Measurements from ENCODE around the gene MYO9A. TPM values are rescaled to one million over a fixed set of nuclear protein-coding genes. Genes with fewer than 3 reads are reported as not detected.

The MYO9A gene, protein sequence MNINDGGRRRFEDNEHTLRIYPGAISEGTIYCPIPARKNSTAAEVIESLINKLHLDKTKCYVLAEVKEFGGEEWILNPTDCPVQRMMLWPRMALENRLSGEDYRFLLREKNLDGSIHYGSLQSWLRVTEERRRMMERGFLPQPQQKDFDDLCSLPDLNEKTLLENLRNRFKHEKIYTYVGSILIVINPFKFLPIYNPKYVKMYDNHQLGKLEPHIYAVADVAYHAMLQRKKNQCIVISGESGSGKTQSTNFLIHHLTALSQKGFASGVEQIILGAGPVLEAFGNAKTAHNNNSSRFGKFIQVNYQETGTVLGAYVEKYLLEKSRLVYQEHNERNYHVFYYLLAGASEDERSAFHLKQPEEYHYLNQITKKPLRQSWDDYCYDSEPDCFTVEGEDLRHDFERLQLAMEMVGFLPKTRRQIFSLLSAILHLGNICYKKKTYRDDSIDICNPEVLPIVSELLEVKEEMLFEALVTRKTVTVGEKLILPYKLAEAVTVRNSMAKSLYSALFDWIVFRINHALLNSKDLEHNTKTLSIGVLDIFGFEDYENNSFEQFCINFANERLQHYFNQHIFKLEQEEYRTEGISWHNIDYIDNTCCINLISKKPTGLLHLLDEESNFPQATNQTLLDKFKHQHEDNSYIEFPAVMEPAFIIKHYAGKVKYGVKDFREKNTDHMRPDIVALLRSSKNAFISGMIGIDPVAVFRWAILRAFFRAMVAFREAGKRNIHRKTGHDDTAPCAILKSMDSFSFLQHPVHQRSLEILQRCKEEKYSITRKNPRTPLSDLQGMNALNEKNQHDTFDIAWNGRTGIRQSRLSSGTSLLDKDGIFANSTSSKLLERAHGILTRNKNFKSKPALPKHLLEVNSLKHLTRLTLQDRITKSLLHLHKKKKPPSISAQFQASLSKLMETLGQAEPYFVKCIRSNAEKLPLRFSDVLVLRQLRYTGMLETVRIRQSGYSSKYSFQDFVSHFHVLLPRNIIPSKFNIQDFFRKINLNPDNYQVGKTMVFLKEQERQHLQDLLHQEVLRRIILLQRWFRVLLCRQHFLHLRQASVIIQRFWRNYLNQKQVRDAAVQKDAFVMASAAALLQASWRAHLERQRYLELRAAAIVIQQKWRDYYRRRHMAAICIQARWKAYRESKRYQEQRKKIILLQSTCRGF (N-terminal part only)
- 7.3 TPM for polyA plus RNA-seq (2012; ENCODE audit: missing spikeins)

DNA sequence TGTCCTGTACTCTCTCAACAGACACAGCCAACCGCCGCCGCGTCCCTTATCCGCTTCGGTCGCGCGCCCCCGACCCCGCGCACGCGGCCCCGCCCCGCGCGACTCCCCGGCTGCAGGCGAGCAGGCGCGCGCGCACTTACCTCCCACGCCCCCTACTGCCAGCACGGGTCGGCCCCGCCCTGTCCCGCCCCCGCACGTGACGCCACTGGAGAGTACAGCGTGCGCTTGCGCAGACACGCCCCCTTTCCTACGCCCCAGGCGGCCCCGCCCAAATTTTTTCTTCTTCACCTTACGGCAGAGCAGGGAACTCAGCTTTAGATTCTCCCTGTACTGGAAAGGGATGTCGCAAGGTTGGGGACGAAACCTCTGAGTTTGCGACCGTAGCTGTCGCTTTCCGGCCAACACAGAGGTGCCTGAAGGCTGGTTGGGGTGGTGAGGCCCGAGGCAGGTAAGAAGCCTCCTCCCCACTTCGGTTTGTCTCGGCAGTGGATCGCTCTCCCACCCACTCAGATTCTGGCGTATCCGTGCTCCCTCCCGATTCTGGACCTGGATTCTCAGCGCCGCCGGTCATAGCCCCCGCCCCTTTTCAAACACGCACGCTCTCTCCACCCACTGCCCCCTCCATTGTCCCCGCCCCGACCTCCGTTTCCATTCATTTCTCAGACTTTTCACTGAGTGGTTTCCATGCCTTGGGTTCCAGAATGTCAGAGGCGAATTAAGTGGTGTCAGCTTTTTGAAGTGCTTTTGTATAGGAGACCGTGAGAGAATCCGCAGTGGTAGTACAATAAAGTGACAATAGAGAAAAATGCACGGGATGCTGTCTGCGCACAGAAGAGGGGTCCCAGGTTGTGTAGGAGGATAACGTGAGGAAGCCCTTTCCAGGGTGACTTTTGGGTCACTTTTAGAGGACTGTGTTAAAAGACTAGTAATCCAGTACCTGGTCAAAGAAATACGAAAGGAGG is at the start of gene MYO9A, which contains the start of gene SENP8:
TSS of gene MYO9A (minus strand) at position 134 of the 962 bp plus-strand sequence. CDS start 71,587 bp downstream, outside the sequence.
TSS of gene SENP8 (plus strand) at position 387 of the 962 bp plus-strand sequence. CDS start 21,221 bp downstream, outside the sequence.
- DNase-seq (ENCODE audit: insufficient read length) (peak; percentile 78), FAIRE-seq (peak; percentile 96)
- peak; percentile 72; the same call in 1 of the 2 replicates for TF ChIP-seq TAF1 (IDR thresholded peaks at IDR 0.05; ENCODE audit: borderline replicate concordance, low read depth, low read length)
- TF ChIP-seq POLR2A (IDR thresholded peaks at IDR 0.05; ENCODE audit: low read depth, low read length) = peak; percentile 93
- peak; percentile 95 for TF ChIP-seq POLR2AphosphoS5 (IDR thresholded peaks at IDR 0.05; ENCODE audit: low read depth, low read length)

DNA sequence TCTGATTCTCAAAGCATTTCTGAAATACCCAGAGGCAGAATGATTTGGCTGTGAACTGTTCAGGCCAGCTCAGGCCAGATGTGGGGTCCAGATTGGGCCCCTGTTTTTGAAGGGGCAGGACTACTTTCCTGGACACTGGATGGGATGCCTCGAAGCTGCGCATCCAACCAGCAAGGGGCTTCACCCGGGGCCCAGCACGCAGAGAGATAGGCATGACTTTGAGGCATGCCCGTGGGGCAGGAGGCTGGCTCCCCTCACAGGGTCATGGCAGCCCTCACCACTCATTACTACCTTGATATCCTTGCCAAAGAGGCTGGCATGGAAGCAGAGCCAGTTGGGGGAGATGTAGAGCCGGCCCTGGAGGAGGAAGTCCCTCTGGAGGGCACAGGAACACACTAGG is 49.5 kb upstream of the MYO9A start:
- DNase-seq (ENCODE audit: insufficient read length) (no peak), FAIRE-seq (no peak)
- TF ChIP-seq POLR2A (IDR thresholded peaks at IDR 0.05; ENCODE audit: low read depth, low read length) (no peak), TAF1 (IDR thresholded peaks at IDR 0.05; ENCODE audit: borderline replicate concordance, low read depth, low read length) (no peak), POLR2AphosphoS5 (IDR thresholded peaks at IDR 0.05; ENCODE audit: low read depth, low read length) (no peak)

DNA sequence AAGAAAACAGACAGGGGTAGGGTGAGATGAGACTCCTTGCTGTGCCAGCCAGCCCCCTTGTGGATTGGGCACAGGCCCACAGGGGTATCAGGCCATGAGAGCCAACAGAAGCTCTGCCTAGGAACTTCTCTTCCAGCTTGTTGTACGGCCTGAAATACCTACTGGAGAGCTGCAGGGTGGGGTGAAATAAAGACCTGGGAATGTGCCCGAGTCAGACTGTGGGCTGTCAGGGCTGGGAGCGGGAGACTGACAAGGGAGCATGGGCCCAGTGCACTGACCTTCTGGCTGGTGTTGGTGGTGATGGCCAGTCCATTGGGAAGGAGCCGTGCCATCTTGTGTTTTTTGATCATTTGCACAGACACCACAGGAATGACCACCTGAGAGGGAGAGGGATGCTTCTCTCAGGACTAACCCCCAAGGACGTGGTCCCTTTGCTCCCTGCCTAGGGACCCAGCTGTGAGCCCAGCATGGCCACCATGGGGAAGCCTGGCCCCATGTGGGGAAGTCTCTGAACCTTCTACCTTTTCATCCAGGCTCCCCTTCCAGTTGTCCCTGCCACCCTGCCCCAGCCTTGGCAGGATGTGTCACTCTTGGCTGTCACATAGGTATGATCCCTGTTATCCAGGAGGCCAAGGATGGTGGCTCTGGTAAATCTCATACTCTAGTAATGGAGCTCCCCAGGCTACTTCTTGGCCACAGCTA is 48.9 kb upstream of the MYO9A start:
- no peak for DNase-seq (ENCODE audit: insufficient read length)
- FAIRE-seq = no peak
- TF ChIP-seq POLR2AphosphoS5 (IDR thresholded peaks at IDR 0.05; ENCODE audit: low read depth, low read length) = no peak
- TF ChIP-seq POLR2A (IDR thresholded peaks at IDR 0.05; ENCODE audit: low read depth, low read length) = no peak
- TF ChIP-seq TAF1 (IDR thresholded peaks at IDR 0.05; ENCODE audit: borderline replicate concordance, low read depth, low read length) = no peak

DNA sequence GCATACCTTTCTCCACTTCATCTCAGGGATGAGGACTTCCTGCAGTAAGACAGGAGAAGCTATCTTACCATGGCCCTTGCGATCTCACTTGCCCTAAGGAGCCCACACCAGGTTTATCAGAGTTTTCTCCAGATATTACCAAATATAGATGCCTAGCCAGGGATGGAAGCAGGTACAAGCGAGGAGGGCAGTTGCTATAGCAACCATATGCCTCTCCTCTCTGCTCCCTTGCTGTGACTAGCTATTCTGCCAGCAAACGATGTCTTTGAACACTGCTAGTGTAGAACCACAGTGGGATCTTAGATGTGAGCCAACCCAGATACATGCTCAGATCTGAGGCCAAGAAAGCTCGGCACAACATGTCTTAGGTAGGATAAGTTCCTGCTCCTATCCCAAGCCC is 45.8 kb upstream of the MYO9A start:
- TF ChIP-seq TAF1 (IDR thresholded peaks at IDR 0.05; ENCODE audit: borderline replicate concordance, low read depth, low read length) (no peak), POLR2AphosphoS5 (IDR thresholded peaks at IDR 0.05; ENCODE audit: low read depth, low read length) (no peak), POLR2A (IDR thresholded peaks at IDR 0.05; ENCODE audit: low read depth, low read length) (no peak)
- FAIRE-seq = no peak
- no peak for DNase-seq (ENCODE audit: insufficient read length)

DNA sequence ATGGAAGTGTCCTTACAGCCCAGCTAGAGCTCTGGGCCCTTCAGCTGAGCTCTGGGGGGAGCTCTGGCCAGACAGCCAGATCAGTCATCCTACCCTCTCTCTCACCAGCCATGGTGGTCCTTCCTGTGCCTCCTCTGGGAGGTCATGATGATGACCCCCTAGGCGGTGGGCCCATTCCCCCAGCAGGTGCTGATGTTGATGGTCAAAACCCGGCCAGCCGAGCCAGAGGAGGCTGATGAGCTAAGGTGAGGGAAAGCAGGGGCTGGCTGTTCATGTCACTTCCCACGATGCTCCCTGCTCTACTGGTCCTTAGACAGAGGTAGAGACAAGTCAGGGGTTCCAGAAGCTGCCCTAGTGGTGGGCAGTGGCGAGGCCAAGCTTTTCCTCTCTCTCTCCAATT is 44.6 kb upstream of the MYO9A start:
- DNase-seq (ENCODE audit: insufficient read length) (no peak), FAIRE-seq (no peak)
- TF ChIP-seq TAF1 (IDR thresholded peaks at IDR 0.05; ENCODE audit: borderline replicate concordance, low read depth, low read length) = no peak
- TF ChIP-seq POLR2AphosphoS5 (IDR thresholded peaks at IDR 0.05; ENCODE audit: low read depth, low read length) = no peak
- no peak for TF ChIP-seq POLR2A (IDR thresholded peaks at IDR 0.05; ENCODE audit: low read depth, low read length)

DNA sequence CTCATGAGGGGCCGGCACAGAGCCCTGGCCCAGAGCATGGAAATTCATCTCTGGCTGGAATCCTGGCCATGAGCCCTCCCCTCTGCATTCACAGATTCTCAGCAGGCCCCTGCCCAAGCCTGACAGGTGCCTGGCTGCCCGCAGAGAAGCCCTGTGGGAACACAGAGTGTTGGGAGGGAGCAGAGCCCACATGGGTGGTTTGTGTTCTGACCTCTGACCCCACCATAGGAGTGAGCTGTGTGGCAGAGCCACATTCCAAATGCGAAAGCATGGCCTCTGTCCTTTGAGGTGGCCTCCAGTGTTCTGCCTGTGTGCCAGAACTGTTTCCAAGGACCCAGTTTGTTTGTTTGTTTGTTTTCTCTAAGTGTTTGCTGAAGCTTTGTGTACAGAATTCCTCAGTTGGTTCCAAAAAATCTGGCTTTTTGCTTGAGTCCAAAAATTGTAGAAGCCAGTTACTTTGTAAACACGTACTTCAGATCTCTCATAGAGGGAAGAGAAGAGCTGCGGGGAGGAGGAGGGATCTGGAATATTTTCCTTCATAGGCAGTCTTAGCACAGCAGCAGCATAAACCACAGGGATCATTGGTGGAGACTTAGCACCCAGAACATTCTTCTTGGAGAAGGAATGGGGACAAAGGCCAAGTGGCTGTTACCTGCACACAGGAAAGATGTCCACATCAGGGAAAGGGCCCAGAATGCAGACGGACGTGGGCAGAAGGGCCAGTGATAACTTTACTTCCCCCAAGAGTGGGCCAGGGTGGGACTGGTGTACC is 43.6 kb upstream of the MYO9A start:
- DNase-seq (ENCODE audit: insufficient read length) (no peak), FAIRE-seq (peak; percentile 21)
- no peak for TF ChIP-seq POLR2A (IDR thresholded peaks at IDR 0.05; ENCODE audit: low read depth, low read length)
- TF ChIP-seq TAF1 (IDR thresholded peaks at IDR 0.05; ENCODE audit: borderline replicate concordance, low read depth, low read length) = no peak
- TF ChIP-seq POLR2AphosphoS5 (IDR thresholded peaks at IDR 0.05; ENCODE audit: low read depth, low read length) = no peak

DNA sequence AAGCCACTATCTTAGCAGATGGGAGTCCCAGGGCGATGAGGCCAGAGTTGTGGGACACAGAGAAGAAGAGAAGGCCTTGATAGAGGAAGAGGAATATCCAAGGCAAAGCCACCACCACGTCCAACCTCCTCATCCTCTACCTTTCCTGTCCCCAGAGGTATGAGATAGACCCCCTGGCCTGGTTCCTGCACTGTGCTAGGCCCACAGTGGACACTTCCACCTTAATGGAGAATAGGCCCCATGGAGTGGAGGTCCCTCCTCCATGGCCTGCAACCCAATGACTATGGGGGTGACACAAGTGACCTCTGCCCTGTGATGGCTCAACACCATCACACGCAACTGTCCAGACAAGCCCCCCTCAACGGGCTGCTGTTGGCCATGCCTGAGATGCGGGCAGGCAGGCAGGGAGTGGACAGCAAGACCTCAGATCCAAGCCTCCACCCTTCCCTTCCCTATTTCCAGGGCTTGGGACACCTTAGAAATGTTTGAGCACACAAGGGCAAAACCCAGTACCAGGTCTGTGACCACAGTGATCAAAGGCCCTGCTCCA is 42.8 kb upstream of the MYO9A start:
- TF ChIP-seq POLR2A (IDR thresholded peaks at IDR 0.05; ENCODE audit: low read depth, low read length) (no peak), TAF1 (IDR thresholded peaks at IDR 0.05; ENCODE audit: borderline replicate concordance, low read depth, low read length) (no peak), POLR2AphosphoS5 (IDR thresholded peaks at IDR 0.05; ENCODE audit: low read depth, low read length) (no peak)
- FAIRE-seq (no peak), DNase-seq (ENCODE audit: insufficient read length) (no peak)

DNA sequence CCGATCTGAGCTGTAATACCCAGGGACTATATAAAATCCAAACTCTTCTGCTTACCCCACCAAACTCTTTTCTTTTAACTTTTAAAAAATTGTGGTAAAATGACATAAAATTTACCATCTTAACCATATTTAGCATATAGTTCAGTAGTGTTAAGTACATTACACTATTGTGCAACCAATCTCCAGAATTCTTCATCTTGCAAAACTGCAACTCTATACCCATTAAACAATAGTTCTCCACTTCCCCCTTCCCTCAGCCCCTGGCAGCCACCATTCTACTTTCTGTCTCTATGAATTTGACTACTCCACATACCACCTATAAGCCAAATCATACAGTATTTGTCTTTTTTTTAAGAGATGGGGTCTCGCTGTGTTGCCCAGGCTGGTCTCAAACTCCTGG is 39.0 kb upstream of the MYO9A start:
- FAIRE-seq (no peak), DNase-seq (ENCODE audit: insufficient read length) (no peak)
- no peak for TF ChIP-seq POLR2A (IDR thresholded peaks at IDR 0.05; ENCODE audit: low read depth, low read length)
- TF ChIP-seq POLR2AphosphoS5 (IDR thresholded peaks at IDR 0.05; ENCODE audit: low read depth, low read length) = no peak
- no peak for TF ChIP-seq TAF1 (IDR thresholded peaks at IDR 0.05; ENCODE audit: borderline replicate concordance, low read depth, low read length)

Data from GM12892 (cell line).